NCI-H1436 treated with DMSO at 0.1 percent for 48 hours (cell line): ENCODE data around the gene ALDH1A1.

Source experiments
- DNase-seq: peaks from one replicate; lab custom pipeline; 2025; lab: John Stamatoyannopoulos, UW

Gene ALDH1A1

DNA sequence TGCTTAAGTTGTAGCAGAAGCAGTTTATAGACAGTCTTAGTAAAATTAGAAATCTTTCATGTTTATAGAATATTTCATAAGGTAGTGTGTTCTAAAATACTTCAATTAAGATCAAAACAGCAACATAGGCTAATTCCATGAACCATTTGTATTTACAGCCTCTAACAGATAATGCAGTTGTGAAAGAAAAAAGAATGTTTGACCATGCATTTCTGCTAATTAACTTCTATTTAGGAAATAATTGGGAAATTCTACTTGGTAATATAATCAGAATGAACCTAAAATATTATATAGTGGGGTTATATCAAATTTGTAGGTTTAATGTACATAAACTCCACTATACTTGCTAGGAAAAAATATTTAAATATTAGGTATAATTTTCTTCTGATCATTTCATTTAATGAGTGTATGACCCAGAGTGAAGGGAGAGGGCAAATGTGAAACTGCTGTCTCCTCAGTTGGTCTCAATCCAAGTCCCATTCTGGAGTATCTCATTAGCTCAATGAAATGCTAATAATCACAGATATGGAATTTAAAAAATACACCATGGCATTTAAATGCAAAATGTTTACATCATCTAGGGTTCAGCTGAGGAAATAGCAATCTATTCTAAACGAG, 34.9 kb downstream of the ALDH1A1 start:
- DNase-seq: no peak

DNA sequence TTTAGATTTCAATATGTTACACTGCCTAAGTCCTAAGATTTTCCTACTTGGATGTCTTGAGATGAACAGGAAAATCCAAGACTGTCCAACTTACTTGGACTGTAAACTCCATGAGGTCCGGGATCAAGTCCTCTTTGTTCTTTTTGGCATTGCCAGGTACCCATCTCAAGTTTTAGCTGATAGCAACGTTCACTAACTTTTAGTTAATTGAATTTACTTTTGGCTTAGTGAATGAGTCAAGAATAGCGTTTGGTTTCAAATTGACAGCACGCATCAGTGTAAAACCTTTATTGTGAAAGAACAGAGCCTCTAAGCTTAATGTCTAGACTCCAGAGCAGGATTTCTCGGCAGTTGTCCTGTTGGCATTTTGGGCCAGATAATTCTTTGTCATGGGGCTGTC, 37.2 kb downstream of the ALDH1A1 start:
- no peak for DNase-seq

DNA sequence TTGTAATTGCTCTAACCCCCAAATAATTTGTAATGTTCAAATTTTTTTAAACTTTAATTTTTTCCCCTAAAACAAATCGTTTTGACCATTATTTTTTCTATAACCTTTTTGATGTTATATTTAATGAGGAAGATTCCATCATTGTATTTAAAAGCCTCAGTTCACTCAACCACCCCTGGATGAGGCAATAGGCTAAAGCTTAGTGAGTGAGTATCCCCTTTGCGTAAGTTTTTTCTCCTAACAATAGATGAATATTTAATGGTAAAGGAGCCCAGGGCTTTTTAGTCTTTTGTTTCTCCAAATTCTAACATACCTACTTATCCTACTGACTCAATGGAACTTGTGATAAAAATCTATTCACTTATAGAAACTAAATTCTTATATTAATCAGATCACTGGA, 38.1 kb downstream of the ALDH1A1 start:
- no peak for DNase-seq

DNA sequence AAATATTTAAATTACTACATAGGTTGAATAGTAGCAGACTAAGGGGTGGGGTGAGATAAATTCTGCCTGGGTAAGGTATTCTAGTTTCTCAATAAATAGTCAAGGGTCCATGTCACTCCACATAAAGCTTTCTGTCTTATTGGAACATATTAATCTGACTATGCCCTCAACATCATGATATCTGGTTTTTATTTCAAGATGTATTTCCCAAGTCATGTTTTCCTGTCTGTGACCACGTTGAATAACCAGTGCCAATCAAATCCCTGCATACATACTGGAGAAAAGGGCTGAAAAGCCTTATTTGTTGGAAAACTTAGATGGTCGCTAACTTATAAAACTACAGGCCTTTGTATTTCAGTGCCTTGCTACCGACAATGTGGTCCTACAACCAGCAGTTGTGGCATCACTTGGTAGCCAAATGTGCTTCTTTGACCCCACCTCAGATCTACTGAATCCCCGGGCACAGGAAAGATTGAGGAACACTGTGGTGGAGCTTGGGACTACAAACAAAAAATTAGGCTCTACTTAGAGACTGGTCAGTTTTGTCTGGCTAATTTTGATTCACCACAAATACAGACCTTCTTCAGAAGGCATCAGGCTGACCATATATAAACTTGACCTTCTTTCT, 39.4 kb downstream of the ALDH1A1 start:
- DNase-seq: no peak

DNA sequence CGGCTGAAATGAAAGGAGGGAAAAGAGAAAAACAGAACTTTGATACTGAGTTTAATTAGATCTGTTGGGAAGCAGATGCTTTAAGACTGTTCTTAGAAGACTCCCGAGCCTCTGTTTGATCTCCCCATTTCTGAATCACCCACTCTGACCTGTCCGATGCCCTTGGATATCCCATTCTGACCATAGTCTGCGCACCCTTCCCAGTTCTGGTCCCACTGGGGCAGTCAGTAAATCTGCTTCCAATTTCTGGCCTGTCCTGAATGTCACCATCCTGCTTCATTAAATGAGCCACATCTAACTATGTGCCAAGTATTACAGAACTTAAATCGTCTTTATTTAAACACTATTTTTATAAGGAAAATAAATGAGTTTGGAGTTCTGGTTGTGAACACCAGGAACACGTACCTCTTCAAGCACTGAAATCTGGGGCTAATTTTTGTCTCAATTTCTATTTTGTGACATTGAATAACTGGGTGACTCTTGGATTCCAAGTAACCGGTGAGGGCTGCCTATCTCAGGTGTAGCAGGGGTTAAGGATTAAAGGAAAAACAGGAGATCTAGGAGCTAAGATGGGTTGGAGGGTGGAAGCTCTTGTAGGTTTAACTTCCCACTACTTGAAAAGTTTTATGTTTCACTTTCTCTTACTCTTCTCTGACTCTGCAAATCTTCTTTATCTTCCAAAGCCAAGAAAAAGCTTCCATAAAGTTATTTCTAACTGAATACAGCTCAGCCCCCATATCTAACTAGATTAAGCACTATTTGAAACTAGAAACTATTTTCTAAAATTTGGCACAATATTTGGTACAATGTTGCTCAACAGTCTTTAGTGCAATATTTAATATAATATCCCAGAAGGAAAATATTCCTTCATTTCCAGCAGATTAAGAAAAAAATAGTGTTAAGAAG, 40.1 kb downstream of the ALDH1A1 start:
- no peak for DNase-seq

DNA sequence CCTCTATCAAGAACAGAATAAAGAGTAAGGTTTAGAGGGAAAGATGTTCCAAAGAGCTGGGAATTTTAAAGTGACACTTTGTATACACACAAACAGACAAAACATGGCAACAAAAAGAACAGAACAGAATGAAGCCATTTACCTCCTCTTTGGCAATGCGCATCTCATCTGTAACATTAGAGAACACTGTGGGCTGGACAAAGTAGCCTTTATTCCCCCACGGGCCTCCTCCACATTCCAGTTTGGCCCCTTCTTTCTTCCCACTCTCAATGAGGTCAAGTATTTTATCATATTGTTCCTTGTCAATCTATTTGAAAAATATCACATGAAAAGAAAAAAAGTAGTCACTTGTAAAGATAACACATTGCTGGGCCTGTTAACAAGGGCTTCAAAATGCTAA, 41.0 kb downstream of the ALDH1A1 start:
- DNase-seq: no peak

DNA sequence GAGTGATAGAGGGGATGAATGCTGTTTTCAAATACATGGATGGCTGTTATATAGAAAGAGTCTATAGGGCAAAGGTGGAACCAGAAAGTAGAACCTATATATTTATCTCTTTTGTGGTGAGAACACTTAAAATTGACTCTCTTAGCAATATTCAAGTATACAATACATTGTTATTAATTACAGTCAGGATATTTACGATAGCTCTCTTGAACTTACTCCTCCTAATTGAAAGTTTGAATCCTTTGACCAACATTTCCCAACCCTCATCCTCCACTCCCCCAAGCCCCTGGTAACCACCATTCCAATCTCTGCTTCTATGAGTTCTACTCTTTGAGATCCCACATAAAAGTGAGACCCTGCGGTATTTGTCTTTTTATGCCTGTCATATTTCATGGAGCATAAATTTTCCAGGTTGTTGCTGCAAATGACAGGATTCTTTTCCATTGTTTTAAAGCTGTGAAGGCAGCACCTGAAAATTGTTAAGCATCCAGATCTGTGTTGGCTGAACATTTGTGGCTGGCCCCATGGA, 41.5 kb downstream of the ALDH1A1 start:
- DNase-seq: no peak

DNA sequence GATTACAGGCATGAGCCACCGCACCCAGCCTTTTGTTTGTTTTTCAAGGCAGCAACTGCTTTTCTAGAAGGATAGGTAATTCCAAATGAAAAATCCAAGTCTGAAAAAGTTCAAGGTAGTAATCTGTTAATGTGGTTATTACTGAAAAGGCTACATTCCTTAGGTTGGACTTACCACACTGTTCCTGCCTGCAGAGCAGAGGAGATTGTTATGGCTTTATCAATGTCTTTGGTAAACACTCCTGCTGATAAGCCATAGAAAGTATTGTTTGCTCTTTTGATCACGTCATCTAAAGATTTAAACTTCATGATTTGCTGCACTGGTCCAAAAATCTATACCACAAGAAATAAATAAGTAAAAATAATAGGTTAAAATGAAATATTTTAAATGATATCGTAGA, 43.4 kb downstream of the ALDH1A1 start:
- no peak for DNase-seq

DNA sequence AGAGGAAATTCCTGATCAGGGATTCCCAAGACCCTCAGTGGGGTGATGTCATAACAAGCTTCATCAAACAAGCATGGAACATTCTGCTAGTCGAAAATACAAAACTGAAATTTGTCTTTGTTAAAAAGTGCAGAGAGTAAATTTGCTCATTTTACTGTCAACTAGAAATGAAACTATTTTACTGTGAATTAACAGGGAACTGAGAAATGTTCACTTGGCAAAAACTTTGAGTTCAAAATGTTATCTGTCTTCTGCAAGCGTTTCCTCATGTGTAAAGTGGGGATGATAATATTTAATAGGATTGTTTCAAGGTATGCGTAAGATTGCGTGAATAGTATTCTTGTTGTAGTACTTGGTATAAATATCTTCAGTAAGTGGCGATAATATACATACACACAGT, 45.4 kb downstream of the ALDH1A1 start:
- DNase-seq: no peak

DNA sequence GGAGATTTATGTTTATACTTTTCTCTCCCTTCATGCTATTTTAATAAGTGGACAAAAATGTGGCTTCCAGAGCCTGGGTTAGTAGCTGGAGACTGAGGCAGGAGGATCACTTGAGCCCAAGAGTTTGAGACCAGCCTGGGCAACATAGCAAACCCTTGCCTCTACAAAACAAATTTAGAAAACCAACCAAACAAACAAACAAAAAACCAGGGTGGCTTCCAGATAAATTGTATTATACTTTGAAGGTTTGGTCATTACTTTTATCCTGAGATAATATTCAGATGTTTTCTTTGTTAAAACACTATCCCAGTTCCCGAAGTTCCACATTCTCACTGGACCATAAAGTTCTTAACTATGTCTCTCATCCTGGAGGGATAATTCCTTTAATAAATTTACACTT, 46.0 kb downstream of the ALDH1A1 start:
- no peak for DNase-seq

DNA sequence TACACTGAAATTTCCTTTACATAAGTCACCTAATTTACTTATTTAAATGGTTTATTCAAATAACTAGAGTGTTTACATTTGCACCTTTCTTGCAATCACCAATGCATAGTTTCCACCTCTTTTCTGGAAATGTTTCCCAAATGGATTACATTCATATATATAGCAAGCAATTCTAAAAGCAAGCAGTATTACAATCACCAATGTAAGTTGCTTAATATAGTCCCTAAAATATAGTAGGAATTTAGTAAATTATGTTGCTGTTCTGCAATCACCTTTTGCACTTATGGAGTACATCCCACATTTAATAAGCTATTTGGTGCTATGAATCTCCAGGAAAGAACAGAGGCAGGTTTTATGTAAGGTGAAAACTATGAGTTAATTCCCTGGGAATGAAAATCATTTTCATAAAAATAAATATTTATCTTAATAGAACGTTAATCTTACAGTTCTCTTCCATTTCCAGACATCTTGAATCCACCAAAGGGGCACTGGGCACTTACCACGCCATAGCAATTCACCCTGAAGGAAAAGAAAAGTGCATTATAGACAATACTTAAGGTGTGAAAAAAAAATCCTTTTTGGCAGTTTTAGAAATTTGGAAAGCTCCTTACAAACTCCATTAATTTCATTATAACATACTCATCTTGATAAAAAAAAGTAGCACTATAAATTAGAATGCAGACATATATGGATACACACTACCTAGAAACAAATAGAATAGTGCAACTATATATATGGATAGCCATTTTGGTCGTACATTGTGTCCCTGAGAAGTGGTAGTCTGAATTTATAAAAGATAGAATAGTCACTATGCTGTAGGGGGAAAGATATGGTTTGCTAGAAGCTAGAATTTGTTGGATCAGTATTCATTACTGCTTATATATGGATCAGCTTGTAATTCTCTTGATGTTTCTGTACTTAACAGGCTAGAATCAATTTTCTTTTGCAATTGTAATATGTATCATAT, 47.1 kb downstream of the ALDH1A1 start:
- DNase-seq: no peak

DNA sequence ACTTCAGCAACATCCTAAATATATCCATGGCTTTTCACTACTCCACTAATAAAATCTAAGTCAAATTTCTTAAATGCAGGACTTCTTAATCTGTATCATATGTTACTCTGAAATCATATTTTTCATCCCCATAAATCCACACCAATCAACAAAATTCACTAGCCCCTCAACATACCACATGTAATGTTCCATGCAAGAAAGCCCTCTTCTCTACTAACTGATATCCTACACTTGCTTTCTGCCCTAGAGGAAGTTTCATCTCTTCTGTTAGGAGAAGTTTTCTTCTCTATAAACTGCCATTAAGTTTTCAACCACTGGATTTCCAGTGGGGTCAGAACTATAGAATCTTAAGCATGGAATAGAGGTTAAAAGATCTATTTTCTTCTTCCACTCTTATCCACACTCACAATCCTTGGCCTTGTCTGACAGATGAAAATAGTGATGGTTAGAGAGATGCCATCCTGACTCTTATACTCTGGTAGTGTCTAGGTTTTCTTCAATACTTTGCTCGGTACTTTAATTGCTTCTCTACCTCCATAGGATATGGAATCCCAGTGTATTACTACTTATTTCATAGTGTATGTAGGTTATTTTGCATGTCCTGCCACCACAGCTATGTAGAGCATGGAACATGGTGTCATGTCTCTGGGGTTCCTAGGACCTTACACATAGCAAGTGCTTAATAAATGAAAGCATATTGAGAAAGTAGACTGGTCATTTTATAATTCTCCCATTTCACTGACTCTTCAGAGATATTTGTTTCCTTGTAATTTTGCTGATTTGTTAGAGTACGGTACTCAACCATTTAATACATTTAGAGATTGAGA, 48.4 kb downstream of the ALDH1A1 start:
- DNase-seq: no peak

DNA sequence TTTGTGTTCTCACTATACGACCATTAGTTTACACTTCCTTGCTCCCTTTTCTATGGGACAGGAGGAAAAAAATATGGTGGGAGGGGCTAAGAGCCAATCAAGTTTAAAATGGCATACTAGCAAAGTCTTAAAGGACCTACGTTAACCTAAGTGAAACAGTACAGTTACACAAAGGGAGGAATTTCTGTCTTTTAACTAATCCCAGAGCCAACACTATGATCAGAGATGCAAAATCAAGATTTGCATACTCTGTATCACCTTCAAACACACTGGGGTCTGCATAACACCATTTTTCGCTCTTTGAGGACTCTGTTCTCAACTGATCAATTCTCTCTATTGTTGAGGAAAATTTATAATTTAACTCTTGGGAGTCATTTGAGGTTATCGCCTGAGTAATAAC, 49.8 kb downstream of the ALDH1A1 start:
- no peak for DNase-seq

DNA sequence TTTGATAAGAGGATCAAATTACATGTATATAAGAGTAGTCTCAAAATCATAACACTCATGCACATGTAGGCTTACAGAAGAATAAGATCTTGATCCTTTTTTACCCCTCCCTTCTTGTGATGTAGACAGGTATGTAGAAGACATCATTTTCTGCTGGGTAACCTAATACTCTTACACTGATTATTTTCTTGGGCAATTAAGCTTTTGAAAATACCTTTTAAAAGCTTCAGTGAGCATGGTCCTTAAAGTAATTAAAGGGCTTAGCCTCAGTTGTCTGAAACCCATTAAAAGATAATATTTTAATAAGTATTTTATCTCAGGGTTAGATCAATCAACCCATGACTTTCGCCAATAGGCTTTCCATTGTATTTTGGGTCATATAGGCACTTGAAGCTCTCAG, 50.6 kb downstream of the ALDH1A1 start:
- no peak for DNase-seq

DNA sequence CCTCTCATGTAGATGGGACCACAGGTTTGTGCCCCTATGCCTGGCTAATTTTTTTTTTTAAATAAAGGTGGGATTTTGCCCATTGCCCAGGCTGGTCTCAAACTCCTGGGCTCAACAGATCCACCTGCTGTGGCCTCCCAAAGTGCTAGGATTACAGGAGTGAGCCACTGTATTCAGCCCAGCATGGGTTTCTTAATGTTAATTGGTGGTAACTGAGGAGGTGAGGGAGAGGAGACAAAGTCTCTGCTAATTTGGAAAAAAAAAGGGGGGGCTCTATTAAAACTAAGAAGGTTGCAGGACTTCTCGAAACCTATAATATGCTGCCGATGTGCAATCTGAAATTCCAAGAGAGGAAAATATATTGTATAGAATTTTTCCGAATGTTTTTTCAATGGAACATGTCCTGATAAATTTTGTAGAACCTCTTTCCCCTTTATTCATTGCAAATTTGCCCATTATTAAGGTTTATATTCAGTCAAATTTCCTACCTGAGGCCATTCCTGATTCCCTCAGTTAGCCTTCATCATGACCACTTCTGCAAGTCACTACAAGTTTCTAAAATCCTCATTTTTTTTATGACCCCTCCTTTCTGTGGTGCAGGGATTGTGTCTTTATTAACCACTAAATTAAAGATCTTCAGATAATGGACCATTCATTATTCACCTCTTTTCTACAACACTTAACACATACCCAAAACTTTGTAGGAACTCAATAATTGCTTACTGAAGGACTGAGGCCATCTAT, 52.9 kb downstream of the ALDH1A1 start:
- DNase-seq: no peak

DNA sequence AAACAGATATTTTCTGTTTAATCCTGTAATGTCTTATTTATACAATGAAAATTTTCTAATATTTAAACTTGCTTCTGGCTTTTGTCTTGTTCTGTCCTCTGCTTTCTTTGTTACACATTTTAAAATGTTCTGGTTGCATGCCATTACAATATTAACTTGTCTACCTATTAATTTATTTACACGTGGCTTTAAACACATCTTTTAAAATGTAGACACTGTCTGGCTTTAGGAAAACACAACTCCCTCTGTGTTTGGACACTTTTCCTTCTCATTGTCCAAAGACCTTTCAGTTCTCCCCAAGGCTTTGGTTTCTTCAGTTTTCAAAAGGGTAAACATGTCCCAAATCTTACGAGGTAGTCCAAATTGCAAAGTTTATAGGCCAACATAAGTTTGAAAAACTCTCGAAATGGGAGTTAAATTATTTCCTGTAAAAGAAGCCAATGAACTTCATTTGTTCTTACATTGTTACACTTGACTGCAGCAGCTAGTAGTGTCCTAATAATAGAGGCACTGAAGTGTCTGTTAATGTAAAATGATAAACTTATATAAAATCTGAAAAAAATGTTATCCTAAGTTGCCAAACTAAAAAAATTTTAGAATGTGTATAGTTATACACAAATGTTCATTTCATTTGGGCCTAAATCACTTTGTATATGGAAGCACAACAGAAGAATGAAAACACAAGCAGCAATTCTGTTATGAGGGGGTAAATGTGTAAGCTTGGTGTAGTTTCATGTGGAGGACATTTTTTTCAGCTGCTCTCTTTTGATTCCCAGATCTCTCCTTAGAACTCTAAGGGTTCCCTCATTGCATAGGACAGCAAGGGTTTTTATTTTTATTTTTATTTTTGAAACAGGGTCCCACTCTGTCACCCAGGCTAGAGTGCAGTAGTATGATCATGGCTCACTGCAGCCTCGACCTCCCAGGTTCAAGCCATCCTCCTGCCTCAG, 53.8 kb downstream of the ALDH1A1 start:
- DNase-seq: no peak

DNA sequence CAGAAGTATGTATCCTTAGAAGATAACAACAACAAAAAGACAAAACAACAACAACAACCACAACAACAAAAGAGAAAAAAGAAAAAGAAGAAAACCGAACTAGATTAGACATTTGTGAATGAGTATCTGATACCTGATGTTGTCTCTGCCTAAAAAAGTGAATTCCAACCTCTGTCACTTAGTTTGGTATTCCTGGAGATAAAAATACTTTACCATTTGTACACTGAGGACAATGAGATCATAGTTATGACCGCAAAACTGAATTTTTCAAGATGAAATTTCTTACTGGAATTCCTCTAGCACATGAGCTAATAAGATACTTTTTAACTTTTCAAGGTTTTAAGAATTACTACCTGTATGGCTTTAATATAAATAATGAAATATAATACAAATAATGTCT, 54.5 kb downstream of the ALDH1A1 start:
- DNase-seq: no peak

DNA sequence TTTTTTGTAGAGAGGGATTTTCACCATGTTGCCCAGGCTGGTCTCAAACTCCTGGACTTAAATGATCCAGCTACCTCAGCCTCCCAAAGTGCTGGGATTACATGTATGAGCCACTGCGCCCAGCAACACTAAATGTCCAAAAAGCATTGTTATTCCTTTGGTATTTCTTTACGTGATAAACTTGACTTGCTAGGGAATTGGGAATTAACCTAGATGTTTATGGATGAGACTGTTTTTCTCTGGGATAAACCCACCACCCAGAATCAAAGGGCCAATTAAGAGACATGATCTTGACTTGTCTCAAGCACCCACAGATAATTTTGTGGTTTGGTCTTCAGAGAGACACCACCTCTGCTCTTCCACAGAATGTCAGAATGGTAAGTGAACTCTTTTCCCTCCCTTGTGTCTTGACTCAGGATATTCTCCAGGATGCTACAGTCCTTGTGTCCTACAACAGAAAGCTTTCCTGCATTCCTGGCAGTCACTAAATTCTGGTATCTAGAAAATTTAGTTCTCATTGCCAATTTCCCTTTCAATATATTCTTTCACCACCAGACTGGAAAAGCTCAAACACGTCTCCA, 55.7 kb downstream of the ALDH1A1 start:
- DNase-seq: no peak

DNA sequence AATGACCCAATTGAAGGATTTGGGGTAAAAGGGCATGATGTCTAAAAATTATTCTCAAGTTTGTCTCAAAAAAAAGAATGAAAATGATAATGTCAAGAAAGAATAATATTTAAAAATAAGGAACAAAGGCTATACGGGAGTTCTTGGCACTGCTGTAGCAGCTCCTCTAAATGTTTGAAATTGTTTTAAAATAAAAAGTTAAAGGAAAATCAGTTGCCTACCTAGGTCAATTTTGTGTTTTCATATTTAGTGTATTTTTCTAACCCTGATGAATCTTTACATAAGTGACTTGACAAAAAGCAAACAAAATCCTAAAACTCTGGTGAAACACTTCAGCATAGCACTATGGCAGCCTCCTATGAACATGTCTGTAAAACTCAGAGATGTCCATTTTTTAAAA, 56.4 kb downstream of the ALDH1A1 start:
- no peak for DNase-seq
